HEK293 (cell line): Measurements from ENCODE around the gene PARD3B.

ENCODE experiments used
- CTCF ChIP-seq: fragments of 450-650 bp; formaldehyde crosslinking; IDR thresholded peaks from 2 replicates; pipeline ENCODE4 v1.5.1; 2016; ENCODE audit warnings: missing biosample characterization, missing genetic modification characterization
- GLIS1 ChIP-seq: fragments of 450-650 bp; formaldehyde crosslinking; IDR thresholded peaks from 2 replicates; pipeline ENCODE4 v1.5.1; 2016; ENCODE audit warnings: missing biosample characterization, missing genetic modification characterization
- MYNN ChIP-seq: fragments of 450-650 bp; formaldehyde crosslinking; IDR thresholded peaks from 2 replicates; pipeline ENCODE4 v1.5.1; 2016; ENCODE audit warnings: missing biosample characterization, missing genetic modification characterization, borderline replicate concordance
- REST ChIP-seq: fragments of 450-650 bp; formaldehyde crosslinking; IDR thresholded peaks from 2 replicates; pipeline ENCODE4 v1.5.1; 2016; ENCODE audit warnings: missing biosample characterization, missing genetic modification characterization
- SP2 ChIP-seq: fragments of 450-650 bp; formaldehyde crosslinking; IDR thresholded peaks from 2 replicates; pipeline ENCODE4 v1.5.1; 2016; ENCODE audit warnings: missing biosample characterization, missing genetic modification characterization
- TCF7L2 ChIP-seq: IDR thresholded peaks from 2 replicates; pipeline ENCODE4 v1.6.1; 2011; ENCODE audit warnings: low read depth, mild to moderate bottlenecking, inconsistent platforms, low read length, moderate library complexity, borderline replicate concordance
- ZBTB10 ChIP-seq: fragments of 450-650 bp; formaldehyde crosslinking; IDR thresholded peaks from 2 replicates; pipeline ENCODE4 v1.5.1; 2016; ENCODE audit warnings: missing biosample characterization, missing genetic modification characterization
- ZNF10 ChIP-seq: fragments of 450-650 bp; formaldehyde crosslinking; IDR thresholded peaks from 2 replicates; pipeline ENCODE4 v1.5.1; 2017; ENCODE audit warnings: missing biosample characterization, missing genetic modification characterization
- ZNF175 ChIP-seq: fragments of 450-650 bp; formaldehyde crosslinking; IDR thresholded peaks from 2 replicates; pipeline ENCODE4 v1.5.1; 2016; ENCODE audit warnings: missing biosample characterization, missing genetic modification characterization
- ZNF426 ChIP-seq: fragments of 450-650 bp; formaldehyde crosslinking; IDR thresholded peaks from 2 replicates; pipeline ENCODE4 v1.5.1; 2017; ENCODE audit warnings: missing biosample characterization, missing genetic modification characterization, mild to moderate bottlenecking, inconsistent platforms, moderate library complexity
- ZNF596 ChIP-seq: fragments of 450-650 bp; IDR thresholded peaks from 2 replicates; pipeline ENCODE4 v1.5.0; 2018; ENCODE audit warnings: missing biosample characterization, mild to moderate bottlenecking, missing genetic modification characterization, moderate library complexity

- TF ChIP-seq CTCF (tag by site-specific recombination) (no peak), ZNF10 (no peak), ZBTB10 (tag by site-specific recombination) (no peak), REST (no peak), MYNN (tag by site-specific recombination) (no peak), GLIS1 (no peak), ZNF426 (tag by site-specific recombination) (no peak), ZNF175 (tag by site-specific recombination) (no peak), SP2 (tag by site-specific recombination) (no peak), TCF7L2 (no peak), ZNF596 (tag by site-specific recombination) (no peak)
Observed at GRCh38 chr2:204576362-204576979, 31.2 kb downstream of the PARD3B start.
